AG08396 (cell line): ENCODE data around the gene LTA4H.

Experiments used
- DNase-seq: peaks from one replicate; pipeline ENCODE4 v3.0.0; 2012; ENCODE audit warnings: low spot score, mixed read lengths

Gene LTA4H

DNA sequence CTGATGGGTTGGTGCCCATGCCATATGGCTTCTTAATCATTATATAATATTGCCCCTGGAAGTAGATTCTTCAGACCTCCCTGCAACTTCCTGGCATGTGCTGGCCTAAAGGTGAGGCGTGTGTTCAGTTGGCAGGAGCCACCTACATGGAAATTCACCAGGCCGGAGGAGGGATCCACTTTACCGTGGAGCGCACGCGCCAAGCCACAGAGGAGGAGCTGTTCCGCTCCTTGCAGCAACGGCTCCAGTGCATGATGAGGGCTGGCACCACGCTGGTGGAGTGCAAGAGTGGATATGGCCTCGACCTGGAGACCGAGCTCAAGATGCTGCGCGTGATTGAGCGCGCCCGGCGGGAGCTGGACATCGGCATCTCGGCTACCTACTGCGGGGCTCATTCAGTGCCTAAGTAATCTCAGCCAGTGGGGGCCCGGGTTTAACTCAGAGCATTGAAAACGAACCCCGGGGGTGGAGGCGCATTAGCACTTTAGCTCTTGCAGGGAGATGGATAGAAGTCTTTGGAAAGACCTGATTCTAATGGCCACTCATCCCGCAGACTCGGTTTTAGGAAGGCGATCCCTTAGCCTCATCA, 78.7 kb downstream of the LTA4H start:
- DNase-seq = no peak

DNA sequence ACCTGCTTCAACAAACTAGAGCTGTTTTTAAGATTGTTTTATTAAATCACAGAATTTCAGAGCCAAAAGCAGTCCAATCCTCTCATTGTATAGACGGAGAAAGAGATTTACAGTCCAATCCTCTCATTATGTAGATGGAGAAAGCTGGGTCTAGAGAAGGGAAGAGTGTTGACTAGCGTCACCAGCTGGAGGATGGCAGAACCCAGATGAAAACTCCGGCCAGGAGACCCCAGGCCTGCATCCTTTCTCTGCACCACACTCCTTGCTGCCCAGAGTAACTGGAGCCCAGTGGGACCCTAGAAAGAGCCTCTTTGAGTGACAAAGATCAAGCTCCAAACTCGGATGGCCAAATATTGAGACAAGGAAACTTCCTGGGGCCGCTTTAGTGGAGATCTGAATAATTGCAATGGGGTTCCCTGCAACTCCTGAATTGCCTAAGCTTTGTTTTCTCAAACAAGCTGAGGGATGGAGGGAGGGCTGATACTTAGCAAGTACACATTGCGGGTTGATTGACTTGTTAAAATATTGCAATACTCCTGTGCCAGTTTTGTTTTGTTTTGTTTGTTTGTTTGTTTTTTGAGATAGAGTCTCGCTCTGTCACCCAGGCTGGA, 79.7 kb downstream of the LTA4H start:
- DNase-seq = no peak

DNA sequence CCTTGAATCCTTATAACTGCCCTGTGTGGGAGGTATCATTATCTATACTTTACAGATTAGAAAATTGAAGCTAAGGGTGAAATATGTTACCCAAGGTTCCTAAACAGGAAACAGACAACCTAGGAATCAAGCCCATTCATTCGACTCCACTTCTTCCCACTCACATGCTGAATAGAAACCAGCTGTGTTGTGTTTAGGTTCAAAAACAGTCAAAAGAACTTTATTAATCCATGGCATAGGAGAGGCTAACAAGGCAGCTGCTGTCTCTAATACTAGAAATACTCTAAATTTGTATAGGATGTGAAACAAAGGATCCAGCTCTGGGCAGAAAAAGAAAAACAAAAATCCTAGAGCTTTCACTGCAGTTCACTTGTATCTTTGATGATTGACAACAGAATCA, 82.4 kb downstream of the LTA4H start:
- no peak for DNase-seq

- DNase-seq = no peak
These were observed 83.9 kb downstream of the LTA4H start for GRCh38 chr12:95951515-95951914.
